Loucy (cell line): ENCODE results near the gene PRR5L.

Experiments used
- H2AFZ ChIP-seq: fragments of 200-600 bp; sonication (generic); 2 replicates; pipeline ENCODE4 v1.6.0; 2016; ENCODE audit warnings: antibody characterized with exemption, mild to moderate bottlenecking, low read length, moderate library complexity
- H3F3A ChIP-seq: fragments of 200-600 bp; 2 replicates; pipeline ENCODE4 v1.6.0; 2016; ENCODE audit warnings: antibody characterized with exemption, low read depth, mild to moderate bottlenecking
- H3K27me3 ChIP-seq: fragments of 200-600 bp; sonication (generic); 2 replicates; pipeline ENCODE4 v1.6.1; 2014; ENCODE audit warnings: low read length, mild to moderate bottlenecking; ENCODE audit not compliant: insufficient read depth, poor library complexity, severe bottlenecking
- H3K36me3 ChIP-seq: fragments of 200-600 bp; sonication (generic); 2 replicates; pipeline ENCODE4 v1.6.1; 2016; ENCODE audit warnings: low read length; ENCODE audit not compliant: insufficient read depth
- H3K4me1 ChIP-seq: fragments of 200-600 bp; sonication (generic); 2 replicates; pipeline ENCODE4 v1.5.1; 2014; ENCODE audit warnings: low read length, mild to moderate bottlenecking; ENCODE audit not compliant: insufficient read depth, poor library complexity, severe bottlenecking
- H3K4me2 ChIP-seq: fragments of 200-600 bp; sonication (generic); 2 replicates; pipeline ENCODE4 v1.6.0; 2014; ENCODE audit warnings: antibody characterized with exemption, low read length, low read depth, mild to moderate bottlenecking; ENCODE audit not compliant: poor library complexity, severe bottlenecking
- H3K4me3 ChIP-seq: fragments of 200-600 bp; sonication (generic); 2 replicates; pipeline ENCODE4 v1.5.1; 2014; ENCODE audit warnings: low read length, mild to moderate bottlenecking, mixed read lengths; ENCODE audit not compliant: poor library complexity, severe bottlenecking
- H3K79me2 ChIP-seq: fragments of 200-600 bp; sonication (generic); 2 replicates; pipeline ENCODE4 v1.6.1; 2014; ENCODE audit warnings: low read length; ENCODE audit not compliant: insufficient read depth
- H3K9ac ChIP-seq: fragments of 200-600 bp; sonication (generic); 2 replicates; pipeline ENCODE4 v1.6.0; 2014; ENCODE audit warnings: mild to moderate bottlenecking, low read depth, low read length, moderate library complexity; ENCODE audit not compliant: poor library complexity, severe bottlenecking
- H3K9me2 ChIP-seq: fragments of 200-600 bp; sonication (generic); replicated peaks from 2 replicates; pipeline ENCODE4 v1.6.1; 2016; ENCODE audit warnings: low read depth, low read length, mixed read lengths
- H3K9me3 ChIP-seq: fragments of 200-600 bp; sonication (generic); 2 replicates; pipeline ENCODE4 v1.6.1; 2014; ENCODE audit warnings: mild to moderate bottlenecking, antibody characterized with exemption, low read length, low read depth; ENCODE audit not compliant: insufficient read depth
- H4K20me1 ChIP-seq: fragments of 200-600 bp; sonication (generic); 2 replicates; pipeline ENCODE4 v1.6.0; 2014; ENCODE audit warnings: antibody characterized with exemption, low read length, mild to moderate bottlenecking; ENCODE audit not compliant: insufficient read depth, poor library complexity, severe bottlenecking
- EZH2phosphoT487 ChIP-seq: fragments of 200-600 bp; IDR thresholded peaks from 2 replicates; pipeline ENCODE4 v1.6.1; 2018; ENCODE audit warnings: antibody characterized with exemption, mild to moderate bottlenecking, moderate library complexity, borderline replicate concordance
- TF ChIP-seq, protein P1 (sequence below): fragments of 200-600 bp; sonication (generic); conservative IDR thresholded peaks from 2 replicates; pipeline ENCODE4 v1.5.1; 2014; ENCODE audit warnings: mild to moderate bottlenecking, antibody characterized with exemption, low read length

The PRR5L gene

DNA sequence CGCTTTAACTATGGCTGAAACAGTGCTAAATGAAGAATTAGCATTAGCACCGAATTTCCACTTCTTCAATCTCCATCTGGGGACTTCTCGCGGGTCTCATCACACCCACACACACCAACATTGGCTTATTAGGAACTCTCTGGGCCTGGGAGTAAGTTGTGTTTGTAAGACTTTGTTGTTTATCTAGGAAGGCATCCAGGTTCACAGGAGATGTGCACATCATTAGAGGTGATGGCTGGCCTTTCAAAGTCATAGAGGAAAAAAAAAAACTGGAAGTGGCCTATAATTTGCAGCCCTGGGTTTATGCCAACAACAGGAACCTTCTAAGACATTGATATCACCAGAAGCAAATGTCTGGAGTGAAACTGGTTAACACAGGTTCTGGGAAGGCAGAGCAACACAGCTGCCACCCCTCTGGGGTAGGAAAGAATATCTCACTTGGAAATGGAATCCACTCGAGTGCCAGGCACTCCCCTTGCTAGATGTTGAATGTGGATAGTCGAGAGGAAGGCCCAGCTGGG, 129.5 kb downstream of the PRR5L start:
- Histone ChIP-seq H3K4me2 (no peak overlapping the region), H3K9ac (no peak overlapping the region), H3K9me3 (no peaks in the 10 kb centered on the region), H3K79me2 (peaks cover 92% of the 10 kb centered on the region), H3F3A (no peaks in the 10 kb centered on the region), H3K27me3 (no peaks in the 10 kb centered on the region), H3K4me1 (peaks cover 33% of the 10 kb centered on the region), H3K9me2 (no peaks in the 10 kb centered on the region), H3K4me3 (no peak overlapping the region), H4K20me1 (peaks cover 10% of the 10 kb centered on the region), H2AFZ (no peak overlapping the region), H3K36me3 (peaks cover 93% of the 10 kb centered on the region)
- TF ChIP-seq, protein P1, sequence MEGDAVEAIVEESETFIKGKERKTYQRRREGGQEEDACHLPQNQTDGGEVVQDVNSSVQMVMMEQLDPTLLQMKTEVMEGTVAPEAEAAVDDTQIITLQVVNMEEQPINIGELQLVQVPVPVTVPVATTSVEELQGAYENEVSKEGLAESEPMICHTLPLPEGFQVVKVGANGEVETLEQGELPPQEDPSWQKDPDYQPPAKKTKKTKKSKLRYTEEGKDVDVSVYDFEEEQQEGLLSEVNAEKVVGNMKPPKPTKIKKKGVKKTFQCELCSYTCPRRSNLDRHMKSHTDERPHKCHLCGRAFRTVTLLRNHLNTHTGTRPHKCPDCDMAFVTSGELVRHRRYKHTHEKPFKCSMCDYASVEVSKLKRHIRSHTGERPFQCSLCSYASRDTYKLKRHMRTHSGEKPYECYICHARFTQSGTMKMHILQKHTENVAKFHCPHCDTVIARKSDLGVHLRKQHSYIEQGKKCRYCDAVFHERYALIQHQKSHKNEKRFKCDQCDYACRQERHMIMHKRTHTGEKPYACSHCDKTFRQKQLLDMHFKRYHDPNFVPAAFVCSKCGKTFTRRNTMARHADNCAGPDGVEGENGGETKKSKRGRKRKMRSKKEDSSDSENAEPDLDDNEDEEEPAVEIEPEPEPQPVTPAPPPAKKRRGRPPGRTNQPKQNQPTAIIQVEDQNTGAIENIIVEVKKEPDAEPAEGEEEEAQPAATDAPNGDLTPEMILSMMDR: no peak
- no peak for TF ChIP-seq EZH2phosphoT487

DNA sequence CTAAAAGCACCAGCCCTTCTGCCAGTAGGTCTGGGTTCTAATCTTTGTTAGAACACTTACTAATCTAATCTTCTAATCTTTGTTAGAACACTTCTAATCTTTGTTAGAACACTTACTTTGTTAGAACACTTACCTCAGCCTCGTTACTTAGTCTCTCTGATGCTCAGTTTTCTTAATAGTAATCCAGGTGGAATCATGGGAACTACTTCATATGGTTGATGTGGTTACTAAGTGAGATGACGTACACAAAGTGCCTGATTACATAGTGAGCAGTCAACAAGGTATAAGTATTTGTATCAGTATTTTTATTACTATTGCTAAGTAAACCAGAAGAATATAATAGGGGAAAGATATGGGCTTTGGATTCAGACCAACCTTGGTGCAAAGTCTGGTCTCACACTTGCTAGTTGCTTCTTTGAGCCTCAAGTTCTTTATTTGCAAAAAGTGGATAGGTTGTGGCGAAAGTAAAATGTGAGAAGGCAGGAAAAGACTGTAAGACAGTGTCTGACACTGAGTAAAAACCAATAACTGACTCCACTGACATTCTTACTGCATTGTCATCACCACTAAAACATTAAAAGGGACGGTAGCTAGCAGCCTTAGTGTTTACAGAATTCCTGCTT, 130.2 kb downstream of the PRR5L start:
- TF ChIP-seq, protein P1: no peak
- TF ChIP-seq EZH2phosphoT487: no peak
- Histone ChIP-seq H3K4me2 (no peak overlapping the region), H3K36me3 (peaks cover 94% of the 10 kb centered on the region), H4K20me1 (peaks cover 8% of the 10 kb centered on the region), H3K9me3 (no peaks in the 10 kb centered on the region), H3K79me2 (peaks cover 90% of the 10 kb centered on the region), H3K9me2 (no peaks in the 10 kb centered on the region), H3F3A (no peaks in the 10 kb centered on the region), H3K4me1 (peaks cover 32% of the 10 kb centered on the region), H2AFZ (no peak overlapping the region), H3K27me3 (no peaks in the 10 kb centered on the region), H3K4me3 (no peak overlapping the region), H3K9ac (no peak overlapping the region)

DNA sequence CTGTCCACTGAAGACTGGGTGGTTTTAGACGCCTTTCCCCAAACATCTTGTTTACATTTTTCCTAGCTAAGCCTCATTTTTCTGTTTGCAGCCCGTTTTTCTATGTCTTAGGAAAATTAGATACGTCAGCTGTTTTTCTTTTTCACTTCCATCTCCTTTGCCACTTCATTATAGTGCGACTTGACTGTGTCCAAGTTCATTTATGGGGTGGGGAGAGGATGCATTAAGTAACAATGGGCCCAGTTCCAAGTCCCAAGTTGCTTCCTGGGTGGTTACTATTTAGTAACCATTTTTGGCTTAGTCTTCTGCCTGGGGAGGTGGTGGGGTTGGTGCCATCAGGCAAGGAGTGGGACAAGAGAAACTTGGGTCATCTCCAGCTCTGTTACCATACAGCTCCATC, 131.0 kb downstream of the PRR5L start:
- H3K36me3 ChIP-seq: peaks cover 93% of the 10 kb centered on the region
- H3K4me3 ChIP-seq: no peak overlapping the region
- H3K79me2 ChIP-seq: peaks cover 87% of the 10 kb centered on the region
- peaks cover 31% of the 10 kb centered on the region for H3K4me1 ChIP-seq
- TF ChIP-seq, protein P1: no peak
- TF ChIP-seq EZH2phosphoT487: no peak
- H3K9me2 ChIP-seq: no peaks in the 10 kb centered on the region
- peaks cover under 1% of the 10 kb centered on the region for H4K20me1 ChIP-seq
- no peaks in the 10 kb centered on the region for H3K27me3 ChIP-seq
- no peaks in the 10 kb centered on the region for H3F3A ChIP-seq
- H2AFZ ChIP-seq: no peak overlapping the region
- no peaks in the 10 kb centered on the region for H3K9me3 ChIP-seq
- no peak overlapping the region for H3K4me2 ChIP-seq
- H3K9ac ChIP-seq: no peak overlapping the region
